DMS53 treated with DMSO at 0.1 percent for 48 hours (cell line): ENCODE data around the gene RIIAD1.
"Not testable (repeated sequence)": the region's sequence is repeated elsewhere in the genome, so short reads cannot be mapped to it uniquely, and the experiment has no call there.

Experiments used
- DNase-seq: peaks from one replicate; lab custom pipeline; 2025; ENCODE audit not compliant: unreplicated experiment; lab: John Stamatoyannopoulos, UW

RIIAD1 gene

GRCh38 chr1:151729966-151730291, 8.6 kb downstream of the RIIAD1 start:
- no peak for DNase-seq

GRCh38 chr1:151733126-151733525, 11.8 kb downstream of the RIIAD1 start:
- peak; percentile 34 for DNase-seq

GRCh38 chr1:151733995-151734394, 12.7 kb downstream of the RIIAD1 start:
- DNase-seq: not testable (repeated sequence)

GRCh38 chr1:151737026-151737425, 15.7 kb downstream of the RIIAD1 start:
- DNase-seq: no peak

GRCh38 chr1:151737479-151737878, 16.2 kb downstream of the RIIAD1 start:
- no peak for DNase-seq

- peak; percentile 64 for DNase-seq
Measured at GRCh38 chr1:151739590-151740355, 18.5 kb downstream of the RIIAD1 start.

- no peak for DNase-seq
Measured at GRCh38 chr1:151741516-151741915, 20.2 kb downstream of the RIIAD1 start.

GRCh38 chr1:151756291-151756690, 35.0 kb downstream of the RIIAD1 start:
- no peak for DNase-seq

- no peak for DNase-seq
Measured at GRCh38 chr1:151759241-151759640, 37.9 kb downstream of the RIIAD1 start.

GRCh38 chr1:151760597-151761385, 39.5 kb downstream of the RIIAD1 start:
- no peak for DNase-seq

GRCh38 chr1:151762941-151763921, 41.9 kb downstream of the RIIAD1 start, which contains the start of gene MRPL9:
Gene MRPL9 (minus strand): TSS chr1:151763496. CDS start chr1:151763479, 17 bp downstream.
- peak; percentile 63 for DNase-seq

- DNase-seq: no peak
Measured at GRCh38 chr1:151763990-151764389, 42.7 kb downstream of the RIIAD1 start.

- not testable (repeated sequence) for DNase-seq
Measured at GRCh38 chr1:151768351-151769066, 47.2 kb downstream of the RIIAD1 start.

GRCh38 chr1:151769270-151769669, 47.9 kb downstream of the RIIAD1 start:
- DNase-seq: not testable (repeated sequence)

GRCh38 chr1:151773702-151774101, 52.4 kb downstream of the RIIAD1 start:
- DNase-seq: no peak

- no peak for DNase-seq
Measured at GRCh38 chr1:151774256-151774922, 53.1 kb downstream of the RIIAD1 start.

- no peak for DNase-seq
Measured at GRCh38 chr1:151775894-151776664, 54.8 kb downstream of the RIIAD1 start.

GRCh38 chr1:151776665-151777062, 55.3 kb downstream of the RIIAD1 start:
- DNase-seq: no peak

GRCh38 chr1:151777317-151777716, 56.0 kb downstream of the RIIAD1 start:
- no peak for DNase-seq
